SK-N-SH treated with all-trans-retinoic acid at 6 μM for 48 hours (cell line): ENCODE measurements around the gene HEPHL1.
"Not testable (repeated sequence)": the region's sequence is repeated elsewhere in the genome, so short reads cannot be mapped to it uniquely, and the experiment has no call there.

Experiments used
- ATAC-seq: fragments of 200-7000 bp; cut with Tn5 transposase; 3 replicates; pipeline ENCODE4 v1.9.1; 2020; ENCODE audit warnings: mild to moderate bottlenecking, moderate library complexity
- ARNTL ChIP-seq: fragments of 450-650 bp; formaldehyde crosslinking; IDR thresholded peaks from 2 replicates; pipeline ENCODE4 v1.5.0; 2020; ENCODE audit warnings: low read depth, mild to moderate bottlenecking, moderate library complexity, borderline replicate concordance
- BACH2 ChIP-seq: fragments of 250-450 bp; sonication (Bioruptor Pico); IDR thresholded peaks from 2 replicates; pipeline ENCODE4 v1.9.0; 2021; ENCODE audit warnings: mild to moderate bottlenecking, borderline replicate concordance
- CREB5 ChIP-seq: fragments of 250-450 bp; sonication (Bioruptor Pico); IDR thresholded peaks from 2 replicates; pipeline ENCODE4 v1.5.1; 2020; ENCODE audit warnings: low read depth, mild to moderate bottlenecking, moderate library complexity
- ESRRG ChIP-seq: fragments of 250-450 bp; sonication (Bioruptor Pico); IDR thresholded peaks from 2 replicates; pipeline ENCODE4 v1.6.1; 2021; ENCODE audit warnings: mild to moderate bottlenecking
- GLIS3 ChIP-seq: fragments of 250-450 bp; sonication (Bioruptor Pico); IDR thresholded peaks from 2 replicates; pipeline ENCODE4 v1.5.0; 2020; ENCODE audit warnings: mild to moderate bottlenecking, moderate library complexity
- ISL1 ChIP-seq: fragments of 250-450 bp; sonication (Bioruptor Pico); IDR thresholded peaks from 2 replicates; pipeline ENCODE4 v2.1.2; 2022; ENCODE audit warnings: mild to moderate bottlenecking, moderate library complexity
- OSR1 ChIP-seq: fragments of 250-450 bp; sonication (Bioruptor Pico); IDR thresholded peaks from 2 replicates; pipeline ENCODE4 v1.8.0; 2022; ENCODE audit warnings: moderate library complexity, mild to moderate bottlenecking, inconsistent platforms
- POU6F1 ChIP-seq: fragments of 250-450 bp; sonication (Bioruptor Pico); IDR thresholded peaks from 2 replicates; pipeline ENCODE4 v1.8.0; 2021; ENCODE audit warnings: low read depth, mild to moderate bottlenecking, moderate library complexity, borderline replicate concordance
- PPARA ChIP-seq: fragments of 250-450 bp; sonication (Bioruptor Pico); IDR thresholded peaks from 2 replicates; pipeline ENCODE4 v1.5.0; 2020; ENCODE audit warnings: mild to moderate bottlenecking, borderline replicate concordance
- RARB ChIP-seq: fragments of 250-450 bp; sonication (Bioruptor Pico); IDR thresholded peaks from 2 replicates; pipeline ENCODE4 v1.8.0; 2021; ENCODE audit warnings: mild to moderate bottlenecking, moderate library complexity
- TCF4 ChIP-seq: fragments of 250-450 bp; sonication (Bioruptor Pico); IDR thresholded peaks from 2 replicates; pipeline ENCODE4 v1.8.0; 2021; ENCODE audit warnings: mild to moderate bottlenecking, moderate library complexity, borderline replicate concordance
- TSHZ2 ChIP-seq: fragments of 250-450 bp; sonication (Bioruptor Pico); IDR thresholded peaks from 2 replicates; pipeline ENCODE4 v1.5.0; 2020; ENCODE audit warnings: mild to moderate bottlenecking, moderate library complexity
- ZC3H10 ChIP-seq: fragments of 250-450 bp; sonication (Bioruptor Pico); IDR thresholded peaks from 2 replicates; pipeline ENCODE4 v1.5.1; 2021; ENCODE audit warnings: mild to moderate bottlenecking, moderate library complexity
- ZFP3 ChIP-seq: fragments of 250-450 bp; sonication (Bioruptor Pico); IDR thresholded peaks from 2 replicates; pipeline ENCODE4 v1.5.0; 2020; ENCODE audit warnings: mild to moderate bottlenecking, moderate library complexity
- ZFP30 ChIP-seq: fragments of 450-650 bp; formaldehyde crosslinking; IDR thresholded peaks from 2 replicates; pipeline ENCODE4 v1.5.0; 2022; ENCODE audit warnings: mild to moderate bottlenecking, moderate library complexity
- ZNF565 ChIP-seq: fragments of 450-650 bp; formaldehyde crosslinking; conservative IDR thresholded peaks from 2 replicates; pipeline ENCODE4 v1.5.0; 2020; ENCODE audit warnings: low read depth, mild to moderate bottlenecking, moderate library complexity
- ZNF70 ChIP-seq: fragments of 450-650 bp; formaldehyde crosslinking; IDR thresholded peaks from 2 replicates; pipeline ENCODE4 v1.5.0; 2020; ENCODE audit warnings: mild to moderate bottlenecking, moderate library complexity
- ZNF8 ChIP-seq: fragments of 450-650 bp; formaldehyde crosslinking; IDR thresholded peaks from 2 replicates; pipeline ENCODE4 v1.5.0; 2020; ENCODE audit warnings: mild to moderate bottlenecking, moderate library complexity
- TF ChIP-seq, protein P1 (sequence below): fragments of 250-450 bp; sonication (Bioruptor Pico); IDR thresholded peaks from 2 replicates; pipeline ENCODE4 v1.8.0; 2020; ENCODE audit warnings: mild to moderate bottlenecking, moderate library complexity, borderline replicate concordance
- TF ChIP-seq, protein P2 (sequence below): fragments of 250-450 bp; sonication (Bioruptor Pico); IDR thresholded peaks from 2 replicates; pipeline ENCODE4 v1.5.1; 2021; ENCODE audit warnings: mild to moderate bottlenecking, moderate library complexity

Gene HEPHL1

GRCh38 chr11:93972790-93973189, 48.4 kb upstream of the HEPHL1 start (continued):
- TF ChIP-seq ZNF565 (CRISPR knock-in tag) (no peak), ESRRG (CRISPR knock-in tag) (no peak), ZNF70 (CRISPR knock-in tag) (no peak)
- TF ChIP-seq, protein P1, sequence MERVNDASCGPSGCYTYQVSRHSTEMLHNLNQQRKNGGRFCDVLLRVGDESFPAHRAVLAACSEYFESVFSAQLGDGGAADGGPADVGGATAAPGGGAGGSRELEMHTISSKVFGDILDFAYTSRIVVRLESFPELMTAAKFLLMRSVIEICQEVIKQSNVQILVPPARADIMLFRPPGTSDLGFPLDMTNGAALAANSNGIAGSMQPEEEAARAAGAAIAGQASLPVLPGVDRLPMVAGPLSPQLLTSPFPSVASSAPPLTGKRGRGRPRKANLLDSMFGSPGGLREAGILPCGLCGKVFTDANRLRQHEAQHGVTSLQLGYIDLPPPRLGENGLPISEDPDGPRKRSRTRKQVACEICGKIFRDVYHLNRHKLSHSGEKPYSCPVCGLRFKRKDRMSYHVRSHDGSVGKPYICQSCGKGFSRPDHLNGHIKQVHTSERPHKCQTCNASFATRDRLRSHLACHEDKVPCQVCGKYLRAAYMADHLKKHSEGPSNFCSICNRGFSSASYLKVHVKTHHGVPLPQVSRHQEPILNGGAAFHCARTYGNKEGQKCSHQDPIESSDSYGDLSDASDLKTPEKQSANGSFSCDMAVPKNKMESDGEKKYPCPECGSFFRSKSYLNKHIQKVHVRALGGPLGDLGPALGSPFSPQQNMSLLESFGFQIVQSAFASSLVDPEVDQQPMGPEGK (CRISPR knock-in tag) = no peak
- TF ChIP-seq, all 23 proteins: peak for 0

- not testable (repeated sequence) for ATAC-seq
Measured at GRCh38 chr11:93973322-93974051, 47.7 kb upstream of the HEPHL1 start.

- TF ChIP-seq ZC3H10 (CRISPR knock-in tag) (no peak), TSHZ2 (CRISPR knock-in tag) (no peak), RARB (no peak), CREB5 (CRISPR knock-in tag) (no peak), POU6F1 (no peak), TCF4 (CRISPR knock-in tag) (no peak), ARNTL (CRISPR knock-in tag) (no peak), BACH2 (CRISPR knock-in tag) (no peak), ZFP3 (CRISPR knock-in tag) (no peak), GLIS3 (CRISPR knock-in tag) (no peak), OSR1 (no peak), PPARA (no peak), ZNF70 (CRISPR knock-in tag) (no peak), ZNF8 (no peak), ISL1 (CRISPR knock-in tag) (no peak), ZNF565 (CRISPR knock-in tag) (no peak), ZFP30 (CRISPR knock-in tag) (no peak), ESRRG (CRISPR knock-in tag) (no peak)
- TF ChIP-seq, protein P1 (CRISPR knock-in tag) = no peak
- TF ChIP-seq, protein P2, sequence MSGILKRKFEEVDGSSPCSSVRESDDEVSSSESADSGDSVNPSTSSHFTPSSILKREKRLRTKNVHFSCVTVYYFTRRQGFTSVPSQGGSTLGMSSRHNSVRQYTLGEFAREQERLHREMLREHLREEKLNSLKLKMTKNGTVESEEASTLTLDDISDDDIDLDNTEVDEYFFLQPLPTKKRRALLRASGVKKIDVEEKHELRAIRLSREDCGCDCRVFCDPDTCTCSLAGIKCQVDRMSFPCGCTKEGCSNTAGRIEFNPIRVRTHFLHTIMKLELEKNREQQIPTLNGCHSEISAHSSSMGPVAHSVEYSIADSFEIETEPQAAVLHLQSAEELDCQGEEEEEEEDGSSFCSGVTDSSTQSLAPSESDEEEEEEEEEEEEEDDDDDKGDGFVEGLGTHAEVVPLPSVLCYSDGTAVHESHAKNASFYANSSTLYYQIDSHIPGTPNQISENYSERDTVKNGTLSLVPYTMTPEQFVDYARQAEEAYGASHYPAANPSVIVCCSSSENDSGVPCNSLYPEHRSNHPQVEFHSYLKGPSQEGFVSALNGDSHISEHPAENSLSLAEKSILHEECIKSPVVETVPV (CRISPR knock-in tag) = no peak
- TF ChIP-seq, all 23 proteins: peak for 0
Measured at GRCh38 chr11:93974759-93975158, 46.4 kb upstream of the HEPHL1 start.

GRCh38 chr11:93976577-93977254, 44.4 kb upstream of the HEPHL1 start:
- not testable (repeated sequence) for ATAC-seq

More at GRCh38 chr11:93974759-93975158, 46.4 kb upstream of the HEPHL1 start:
- ATAC-seq = no peak
